H9 (cell line): ENCODE measurements around the gene KCNC2. TPM values are rescaled to one million over a fixed set of nuclear protein-coding genes. Genes with fewer than 3 reads are reported as not detected.

Experiments
- DNase-seq: peaks from one replicate; pipeline ENCODE4 v3.0.0-alpha.2; 2017
- H2AFZ ChIP-seq: one replicate; pipeline ENCODE4 v1.6.1; 2013; ENCODE audit warnings: mild to moderate bottlenecking, low read length, control low read depth, moderate library complexity
- H2AK5ac ChIP-seq: 2 replicates; pipeline ENCODE4 v1.6.1; 2013; ENCODE audit warnings: low read length, control low read depth, mixed read lengths; ENCODE audit not compliant: insufficient read length
- H2BK120ac ChIP-seq: one replicate; pipeline ENCODE4 v1.6.1; 2013; ENCODE audit warnings: low read depth, mild to moderate bottlenecking, low read length, control low read depth, inconsistent platforms; ENCODE audit not compliant: poor library complexity, severe bottlenecking
- H2BK12ac ChIP-seq: 2 replicates; pipeline ENCODE4 v1.6.1; 2013; ENCODE audit warnings: low read length, control low read depth, mixed read lengths, low read depth; ENCODE audit not compliant: insufficient read length
- H2BK15ac ChIP-seq: 2 replicates; pipeline ENCODE4 v1.6.1; 2013; ENCODE audit warnings: low read depth, low read length, control low read depth
- H2BK20ac ChIP-seq: one replicate; pipeline ENCODE4 v1.6.1; 2013; ENCODE audit warnings: low read depth, mild to moderate bottlenecking, low read length, control low read depth, inconsistent platforms; ENCODE audit not compliant: poor library complexity, severe bottlenecking
- H2BK5ac ChIP-seq: 2 replicates; pipeline ENCODE4 v1.6.1; 2013; ENCODE audit warnings: low read length, control low read depth, mixed read lengths; ENCODE audit not compliant: insufficient read length
- H3K14ac ChIP-seq: 2 replicates; pipeline ENCODE4 v1.6.1; 2013; ENCODE audit warnings: low read length, control low read depth; ENCODE audit not compliant: insufficient read depth
- H3K18ac ChIP-seq: 2 replicates; pipeline ENCODE4 v1.6.1; 2013; ENCODE audit warnings: low read depth, mild to moderate bottlenecking, mixed read lengths, low read length, control low read depth; ENCODE audit not compliant: insufficient read length
- H3K23ac ChIP-seq: 2 replicates; pipeline ENCODE4 v1.6.1; 2013; ENCODE audit warnings: low read length, control low read depth, mixed read lengths, low read depth; ENCODE audit not compliant: insufficient read length
- H3K23me2 ChIP-seq: 2 replicates; pipeline ENCODE4 v1.6.1; 2013; ENCODE audit warnings: low read depth, mild to moderate bottlenecking, mixed read lengths, low read length, control low read depth; ENCODE audit not compliant: insufficient read length, poor library complexity, severe bottlenecking
- H3K27ac ChIP-seq: 2 replicates; pipeline ENCODE4 v1.5.1; 2013; ENCODE audit warnings: low read length, control low read depth, mixed read lengths, low read depth; ENCODE audit not compliant: insufficient read length
- H3K27me3 ChIP-seq: 2 replicates; pipeline ENCODE4 v1.6.1; 2013; ENCODE audit warnings: low read length, control low read depth, inconsistent platforms; ENCODE audit not compliant: insufficient read depth
- H3K4ac ChIP-seq: 2 replicates; pipeline ENCODE4 v1.6.1; 2013; ENCODE audit warnings: low read depth, mild to moderate bottlenecking, control low read depth, inconsistent platforms, low read length, moderate library complexity
- H3K4me1 ChIP-seq: 2 replicates; pipeline ENCODE4 v1.6.1; 2013; ENCODE audit warnings: low read length, control low read depth, inconsistent platforms; ENCODE audit not compliant: insufficient read depth
- H3K4me2 ChIP-seq: 2 replicates; pipeline ENCODE4 v1.6.1; 2013; ENCODE audit warnings: low read length, control low read depth, mixed read lengths; ENCODE audit not compliant: insufficient read length, insufficient read depth
- H3K56ac ChIP-seq: 2 replicates; pipeline ENCODE4 v1.6.1; 2013; ENCODE audit warnings: low read depth, mild to moderate bottlenecking, mixed read lengths, low read length, control low read depth; ENCODE audit not compliant: insufficient read length
- H3K79me1 ChIP-seq: 2 replicates; pipeline ENCODE4 v1.6.1; 2013; ENCODE audit warnings: low read depth, mild to moderate bottlenecking, moderate library complexity, low read length, control low read depth, inconsistent platforms; ENCODE audit not compliant: insufficient read depth, poor library complexity, severe bottlenecking
- H3K79me2 ChIP-seq: 2 replicates; pipeline ENCODE4 v1.6.1; 2013; ENCODE audit warnings: low read length, control low read depth, inconsistent platforms; ENCODE audit not compliant: insufficient read depth
- H3K9ac ChIP-seq: 2 replicates; pipeline ENCODE4 v1.6.1; 2013; ENCODE audit warnings: low read length, control low read depth, mixed read lengths; ENCODE audit not compliant: insufficient read length; ENCODE audit errors: extremely low read depth
- H3K9me3 ChIP-seq: one replicate; pipeline ENCODE4 v1.6.1; 2013; ENCODE audit warnings: low read depth, low read length, inconsistent platforms; ENCODE audit not compliant: control insufficient read depth
- H3T11ph ChIP-seq: one replicate; pipeline ENCODE4 v1.6.1; 2013; ENCODE audit warnings: mild to moderate bottlenecking, low read length, control low read depth, inconsistent platforms
- H4K20me1 ChIP-seq: one replicate; pipeline ENCODE4 v1.6.1; 2013; ENCODE audit not compliant: control insufficient read depth, insufficient read length, insufficient read depth
- H4K5ac ChIP-seq: 2 replicates; pipeline ENCODE4 v1.6.1; 2013; ENCODE audit warnings: low read depth, mild to moderate bottlenecking, mixed read lengths, low read length, control low read depth; ENCODE audit not compliant: insufficient read length
- H4K8ac ChIP-seq: replicated peaks from 2 replicates; pipeline ENCODE4 v1.6.1; 2013; ENCODE audit warnings: low read length, control low read depth, mixed read lengths, low read depth; ENCODE audit not compliant: insufficient read length
- H4K91ac ChIP-seq: 2 replicates; pipeline ENCODE4 v1.6.1; 2013; ENCODE audit warnings: low read depth, mild to moderate bottlenecking, moderate library complexity, mixed read lengths, low read length, control low read depth; ENCODE audit not compliant: insufficient read length
- H3K27ac Mint-ChIP-seq, 3 experiments: 2 replicates in 2 of 3; 3 replicates in 1 of 3; pipeline ENCODE4 v1.8.0; 2020 to 2021; ENCODE audit warnings: mixed read lengths in 3 of 3, mild to moderate bottlenecking in 1 of 3, moderate library complexity in 1 of 3
- H3K27me3 Mint-ChIP-seq: 2 replicates; pipeline ENCODE4 v1.8.0; 2021; ENCODE audit warnings: low read depth, mild to moderate bottlenecking, moderate library complexity, mixed read lengths
- H3K36me3 Mint-ChIP-seq, 3 experiments: 2 replicates in 2 of 3; 3 replicates in 1 of 3; pipeline ENCODE4 v1.8.0; 2020 to 2021; ENCODE audit warnings: low read depth in 3 of 3, mixed read lengths in 3 of 3; ENCODE audit not compliant: insufficient read depth in 1 of 3
- H3K4me1 Mint-ChIP-seq, 2 experiments: 2 replicates each; pipeline ENCODE4 v1.8.0; 2020; ENCODE audit warnings: mixed read lengths in 2 of 2
- H3K4me3 Mint-ChIP-seq, 2 experiments: 2 replicates in 1 of 2; 3 replicates in 1 of 2; pipeline ENCODE4 v1.8.0; 2020 to 2021; ENCODE audit warnings: mild to moderate bottlenecking in 2 of 2, mixed read lengths in 2 of 2, moderate library complexity in 1 of 2
- H3K9me3 Mint-ChIP-seq, 2 experiments: 2 replicates in 1 of 2; 3 replicates in 1 of 2; pipeline ENCODE4 v1.8.0; 2020; ENCODE audit warnings: mild to moderate bottlenecking in 2 of 2, mixed read lengths in 2 of 2, moderate library complexity in 1 of 2
- CTCF ChIP-seq: fragments of 200-600 bp; sonication (generic); conservative IDR thresholded peaks from 3 replicates; pipeline ENCODE4 v1.8.0; 2021; ENCODE audit warnings: antibody characterized with exemption, mild to moderate bottlenecking
- WGBS: extraction: QIAGEN DNeasy Blood & Tissue Kit; methylation state at CpG from one replicate; pipeline ENCODE4 v1.1.7; 2013; ENCODE audit warnings: missing lambda C conversion rate, low lambda C conversion rate, mixed read lengths; ENCODE audit not compliant: insufficient read length; ENCODE audit errors: extremely low coverage; 5-methylcytosine and 5-hydroxymethylcytosine counted together
- total RNA-seq: library from RNA; stranded (reverse); gene quantifications from 2 replicates; pipeline ENCODE4 v1.2.1, GENCODE V29; 2021

KCNC2 gene
- total RNA-seq, 1 experiment from 2014 or later: not detected

DNA sequence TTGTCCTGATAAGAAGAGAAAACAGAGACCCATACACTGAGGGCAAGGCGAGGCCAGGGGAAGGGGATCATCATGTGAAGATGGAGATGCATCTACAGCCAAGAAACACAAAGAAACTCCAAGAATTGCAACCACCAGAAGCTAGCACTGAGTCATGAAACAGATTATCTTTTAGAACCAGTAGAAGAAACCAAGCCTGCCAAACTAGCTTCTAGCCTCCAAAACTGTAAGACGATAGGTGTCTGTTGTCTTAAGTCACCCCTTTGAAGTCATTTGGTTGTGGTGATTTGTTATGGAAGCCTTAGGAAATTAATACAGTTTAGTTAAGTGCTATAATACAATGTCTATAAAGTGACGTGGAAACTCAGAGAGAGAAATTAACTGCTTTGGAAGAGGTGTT, 15.4 kb downstream of the KCNC2 start:
- no peak overlapping the region for H2BK15ac ChIP-seq
- no CpG with 5 or more reads among the region's 3 CpGs for WGBS
- no peaks in the 10 kb centered on the region for H3K36me3 Mint-ChIP-seq

More for the DNA sequence above, 15.4 kb downstream of the KCNC2 start:
- no peak overlapping the region for H2AK5ac ChIP-seq
- no peak for DNase-seq
- H2BK120ac ChIP-seq: no peak overlapping the region
- Mint-ChIP-seq H3K27ac (no peak overlapping the region), H3K4me3 (no peak overlapping the region), H3K27me3 (no peaks in the 10 kb centered on the region), H3K9me3 (no peaks in the 10 kb centered on the region), H3K4me1 (no peaks in the 10 kb centered on the region)
- H2BK5ac ChIP-seq: no peak overlapping the region
- H3K79me2 ChIP-seq: no peaks in the 10 kb centered on the region
- no peak overlapping the region for H3K9ac ChIP-seq
- no peak overlapping the region for H3K4ac ChIP-seq
- H2AFZ ChIP-seq: no peak overlapping the region
- no peak overlapping the region for H3K23ac ChIP-seq
- no peak overlapping the region for H4K91ac ChIP-seq
- H4K5ac ChIP-seq: no peak overlapping the region
- H3K27me3 ChIP-seq: no peaks in the 10 kb centered on the region
- H3K14ac ChIP-seq: no peak overlapping the region
- no peak overlapping the region for H3T11ph ChIP-seq
- H3K4me2 ChIP-seq: no peak overlapping the region
- no peak overlapping the region for H2BK20ac ChIP-seq
- no peak overlapping the region for H3K18ac ChIP-seq
- no peaks in the 10 kb centered on the region for H4K20me1 ChIP-seq
- TF ChIP-seq CTCF: no peak
- H3K79me1 ChIP-seq: no peaks in the 10 kb centered on the region
- H3K4me1 ChIP-seq: no peaks in the 10 kb centered on the region
- H4K8ac ChIP-seq: no peak overlapping the region
- no peaks in the 10 kb centered on the region for H3K9me3 ChIP-seq
- H2BK12ac ChIP-seq: no peak overlapping the region
- no peak overlapping the region for H3K56ac ChIP-seq
- H3K23me2 ChIP-seq: no peaks in the 10 kb centered on the region
- no peak overlapping the region for H3K27ac ChIP-seq
